ENCODE results near the gene SF3A1.

SF3A1 gene

DNA sequence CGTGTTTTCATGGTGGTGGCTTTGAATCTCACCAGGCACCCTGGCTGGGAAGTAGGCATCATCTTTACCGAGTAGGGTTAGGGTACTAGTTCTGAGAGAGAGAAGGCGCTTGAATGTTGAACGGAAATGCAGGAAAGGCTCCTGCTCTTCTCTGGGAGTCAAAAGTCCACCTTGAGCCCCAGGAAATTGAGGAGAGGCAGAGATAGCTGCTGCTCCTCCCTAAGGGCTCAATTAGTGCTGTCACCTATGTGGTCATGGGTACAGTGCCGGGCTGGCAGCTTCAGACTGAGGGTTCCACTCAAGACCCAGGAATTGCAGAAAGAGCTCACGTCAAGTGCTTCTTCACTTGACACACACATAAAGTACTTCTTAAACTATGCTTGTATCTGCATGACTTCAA lies 1.8 kb upstream of the SF3A1 start:
- TF ChIP-seq, protein P1, sequence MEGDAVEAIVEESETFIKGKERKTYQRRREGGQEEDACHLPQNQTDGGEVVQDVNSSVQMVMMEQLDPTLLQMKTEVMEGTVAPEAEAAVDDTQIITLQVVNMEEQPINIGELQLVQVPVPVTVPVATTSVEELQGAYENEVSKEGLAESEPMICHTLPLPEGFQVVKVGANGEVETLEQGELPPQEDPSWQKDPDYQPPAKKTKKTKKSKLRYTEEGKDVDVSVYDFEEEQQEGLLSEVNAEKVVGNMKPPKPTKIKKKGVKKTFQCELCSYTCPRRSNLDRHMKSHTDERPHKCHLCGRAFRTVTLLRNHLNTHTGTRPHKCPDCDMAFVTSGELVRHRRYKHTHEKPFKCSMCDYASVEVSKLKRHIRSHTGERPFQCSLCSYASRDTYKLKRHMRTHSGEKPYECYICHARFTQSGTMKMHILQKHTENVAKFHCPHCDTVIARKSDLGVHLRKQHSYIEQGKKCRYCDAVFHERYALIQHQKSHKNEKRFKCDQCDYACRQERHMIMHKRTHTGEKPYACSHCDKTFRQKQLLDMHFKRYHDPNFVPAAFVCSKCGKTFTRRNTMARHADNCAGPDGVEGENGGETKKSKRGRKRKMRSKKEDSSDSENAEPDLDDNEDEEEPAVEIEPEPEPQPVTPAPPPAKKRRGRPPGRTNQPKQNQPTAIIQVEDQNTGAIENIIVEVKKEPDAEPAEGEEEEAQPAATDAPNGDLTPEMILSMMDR (IDR thresholded peaks at IDR 0.05; ENCODE audit: low read depth, low read length) = no peak
- no peak overlapping the region for H3K4me3 ChIP-seq (ENCODE audit: low read depth, low read length)

DNA sequence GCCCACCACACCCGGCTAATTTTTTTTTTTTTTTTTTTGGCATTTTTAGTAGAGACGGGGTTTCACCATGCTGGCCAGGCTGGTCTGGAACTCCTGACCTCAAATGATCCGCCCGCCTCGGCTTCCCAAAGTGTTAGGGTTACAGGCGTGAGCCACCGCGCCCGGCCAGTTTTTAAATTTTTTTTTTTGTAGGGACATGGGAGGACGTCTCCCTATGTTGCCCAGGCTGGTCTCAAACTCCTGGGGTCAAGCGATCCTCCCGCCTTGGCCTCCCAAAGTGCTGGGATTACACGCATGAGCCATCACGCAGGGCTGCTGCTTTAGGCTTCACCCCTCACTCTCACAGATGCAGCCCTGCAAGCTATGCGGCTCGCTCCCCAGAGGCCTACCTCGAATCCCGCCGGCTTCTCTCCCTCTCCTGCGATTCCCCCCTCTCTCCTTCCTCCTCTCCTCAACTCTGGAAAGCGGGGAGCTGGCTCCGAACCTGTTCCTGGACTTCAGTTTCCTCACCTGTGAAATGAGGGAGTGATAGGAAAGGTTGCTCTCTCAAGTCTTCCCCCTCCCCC lies 1.0 kb upstream of the SF3A1 start:
- TF ChIP-seq, protein P1 (IDR thresholded peaks at IDR 0.05; ENCODE audit: low read depth, low read length) = no peak
- peak overlapping the region; percentile 96; the same call in 1 of the 2 replicates for H3K4me3 ChIP-seq (ENCODE audit: low read depth, low read length)

- H3K4me3 ChIP-seq (ENCODE audit: low read depth, low read length) = peak overlapping the region; percentile 96
- TF ChIP-seq, protein P1 (IDR thresholded peaks at IDR 0.05; ENCODE audit: low read depth, low read length) = no peak
Observed at GRCh38 chr22:30357236-30357570, 509 bp upstream of the SF3A1 start.

DNA sequence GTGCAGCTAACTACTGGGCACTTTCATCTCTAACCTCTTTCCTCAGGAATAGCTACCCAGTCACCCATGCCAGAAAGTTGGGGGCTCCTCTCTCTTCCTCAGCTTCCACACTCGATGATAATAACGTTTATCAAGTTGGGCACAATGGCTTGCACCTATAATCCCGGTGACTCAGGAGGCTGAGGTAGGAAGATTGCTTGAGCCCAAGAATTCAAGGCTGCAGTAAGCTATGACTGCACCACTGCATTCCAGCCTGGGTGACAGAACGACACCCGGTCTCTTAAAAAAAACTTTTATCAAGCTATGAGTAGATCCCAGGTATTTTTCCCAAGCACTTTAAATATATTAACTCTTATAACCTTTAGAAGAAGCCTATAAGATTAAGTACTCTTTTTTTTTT lies 2.0 kb downstream of the SF3A1 start:
- no peak overlapping the region for H3K4me3 ChIP-seq (ENCODE audit: low read depth, low read length)
- TF ChIP-seq, protein P1 (IDR thresholded peaks at IDR 0.05; ENCODE audit: low read depth, low read length) = no peak

- TF ChIP-seq, protein P1 (IDR thresholded peaks at IDR 0.05; ENCODE audit: low read depth, low read length) = no peak
- H3K4me3 ChIP-seq (ENCODE audit: low read depth, low read length) = no peak overlapping the region
Observed at GRCh38 chr22:30351226-30351625, 5.5 kb downstream of the SF3A1 start.

DNA sequence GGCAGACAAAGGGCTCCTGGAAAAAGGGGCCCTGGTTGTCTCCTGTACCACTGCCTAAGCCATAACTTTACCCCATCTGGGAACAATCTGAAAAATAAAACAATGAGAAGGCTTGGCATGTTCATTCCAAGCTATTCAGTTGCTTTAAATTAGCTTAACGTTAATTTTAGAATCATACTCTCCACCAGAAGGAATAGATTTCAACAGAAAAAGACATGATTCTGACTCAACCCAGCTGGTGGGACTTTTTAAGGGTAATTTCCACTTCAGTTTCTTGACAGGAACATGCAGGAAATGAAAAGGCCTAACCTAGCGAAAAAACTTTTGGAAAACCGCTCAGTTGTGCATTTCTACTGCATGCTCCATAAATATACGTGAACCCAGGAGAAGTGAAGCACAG lies 7.9 kb downstream of the SF3A1 start:
- no peak overlapping the region for H3K4me3 ChIP-seq (ENCODE audit: low read depth, low read length)
- TF ChIP-seq, protein P1 (IDR thresholded peaks at IDR 0.05; ENCODE audit: low read depth, low read length) = no peak

DNA sequence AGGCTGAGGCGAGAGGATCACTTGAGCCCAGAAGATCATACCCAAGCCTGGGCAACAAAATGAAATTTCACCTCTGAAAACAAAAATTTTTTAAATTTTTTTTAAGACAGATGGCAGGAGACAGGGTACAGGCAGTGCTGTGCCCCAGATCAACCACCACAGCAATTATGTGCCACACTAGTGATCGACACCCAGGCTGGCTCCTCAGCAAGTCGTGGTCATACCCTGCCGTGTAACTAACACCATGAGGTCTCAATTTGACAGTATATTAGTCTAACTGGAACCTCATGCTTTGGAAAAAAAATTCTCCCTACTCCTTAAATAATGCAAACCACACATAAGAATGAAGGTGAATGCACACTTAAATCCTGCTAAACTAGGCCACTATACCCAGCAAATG lies 8.3 kb downstream of the SF3A1 start:
- TF ChIP-seq, protein P1 (IDR thresholded peaks at IDR 0.05; ENCODE audit: low read depth, low read length) = no peak
- H3K4me3 ChIP-seq (ENCODE audit: low read depth, low read length) = no peak overlapping the region

Measured in WI38 (cell line).